Lower lobe of right lung (tissue), 2 donors: Measurements from ENCODE around the gene RTRAF. TPM values are rescaled to one million over a fixed set of nuclear protein-coding genes. Genes with fewer than 3 reads are reported as not detected.

Experiments used
- ATAC-seq, 2 donors: fragments of 200-7000 bp; cut with Tn5 transposase; one replicate each; pipeline ENCODE4 v1.9.1; 2020 to 2022; ENCODE audit warnings: mild to moderate bottlenecking in 2 of 2, moderate library complexity in 2 of 2
- DNase-seq: peaks from one replicate; pipeline ENCODE4 v3.0.0-alpha.2; 2020
- H3K27ac ChIP-seq: fragments of 200-600 bp; one replicate; pipeline ENCODE4 v1.8.0; 2022
- H3K27me3 ChIP-seq: fragments of 200-600 bp; one replicate; pipeline ENCODE4 v1.8.0; 2022; ENCODE audit warnings: low read depth
- H3K36me3 ChIP-seq: fragments of 200-600 bp; one replicate; pipeline ENCODE4 v1.8.0; 2022; ENCODE audit warnings: mild to moderate bottlenecking
- H3K4me1 ChIP-seq: fragments of 200-600 bp; one replicate; pipeline ENCODE4 v1.8.0; 2022
- H3K4me3 ChIP-seq: fragments of 200-600 bp; one replicate; pipeline ENCODE4 v1.8.0; 2022; ENCODE audit warnings: mild to moderate bottlenecking
- H3K9me3 ChIP-seq: fragments of 200-600 bp; one replicate; pipeline ENCODE4 v1.8.0; 2022
- CTCF ChIP-seq: fragments of 200-600 bp; IDR thresholded peaks from one replicate; pipeline ENCODE4 v1.8.0; 2022; ENCODE audit warnings: antibody characterized with exemption, mild to moderate bottlenecking
- intact Hi-C: fragments of 100-400 bp; cut with DNase I; formaldehyde crosslinking; loops from one replicate; pipeline ENCODE4 v1.11.0; 2022
- total RNA-seq: library from RNA; stranded (reverse); fragmentation: NEBNext Ultra II Directional; extraction: Animal tissue kit (Norgen Biotek cat#: 25700); gene quantifications from one replicate; pipeline ENCODE4 v1.2.1, GENCODE V29; 2021
- donor health status: DM: no; HTN: yes; CAD: no; lungs with severe emphysema.

Gene RTRAF
- total RNA-seq, 1 donor from 2014 or later = 124 TPM

DNA sequence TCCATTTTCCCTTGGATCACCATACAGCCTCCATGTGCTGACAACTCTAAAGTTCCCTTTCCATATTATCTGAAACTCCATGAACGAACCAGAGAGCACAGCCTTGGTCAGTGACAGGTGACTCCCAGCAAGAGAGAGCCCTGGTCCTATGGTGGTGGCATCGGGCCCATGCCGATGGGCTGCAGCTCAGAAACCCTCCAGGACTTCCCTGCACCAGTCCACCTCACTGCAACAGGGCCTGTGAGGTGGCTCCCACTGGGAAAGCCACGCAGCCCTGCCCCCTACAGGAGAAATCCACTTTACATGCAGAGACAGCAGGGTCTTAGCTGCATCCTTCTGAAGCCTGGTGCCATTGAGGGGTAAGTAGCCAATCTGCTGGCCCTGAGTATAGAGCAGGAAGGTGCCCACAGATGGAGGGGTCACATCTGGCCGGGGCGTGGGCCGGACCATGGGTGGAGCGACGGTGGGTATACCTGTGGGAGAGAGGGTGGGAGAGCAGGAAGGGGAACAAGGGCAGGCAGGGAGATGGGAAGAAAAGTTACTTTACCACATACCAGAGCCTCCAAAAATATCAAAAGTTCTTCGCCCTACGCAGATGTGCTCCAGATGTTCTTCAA is 24.7 kb downstream of the RTRAF start:
- Histone ChIP-seq H3K36me3 (peaks cover 26% of the 10 kb centered on the region), H3K27ac (no peak overlapping the region), H3K4me1 (peaks cover 31% of the 10 kb centered on the region), H3K9me3 (no peaks in the 10 kb centered on the region), H3K27me3 (no peaks in the 10 kb centered on the region), H3K4me3 (no peak overlapping the region)
- peak in 1 of 2 donors; percentile 9 for ATAC-seq
- no peak for TF ChIP-seq CTCF
- intact Hi-C loops = no loop called here
- DNase-seq = no peak

GRCh38 chr14:52014601-52015267 is 25.4 kb downstream of the RTRAF start:
- no peaks in the 10 kb centered on the region for H3K27me3 ChIP-seq
- H3K36me3 ChIP-seq = peaks cover 24% of the 10 kb centered on the region
- intact Hi-C loops = no loop called here
- H3K27ac ChIP-seq = no peak overlapping the region
- TF ChIP-seq CTCF = no peak
- DNase-seq = no peak
- no peaks in the 10 kb centered on the region for H3K9me3 ChIP-seq
- H3K4me3 ChIP-seq = no peak overlapping the region
- no peak for ATAC-seq
- H3K4me1 ChIP-seq = peaks cover 31% of the 10 kb centered on the region

DNA sequence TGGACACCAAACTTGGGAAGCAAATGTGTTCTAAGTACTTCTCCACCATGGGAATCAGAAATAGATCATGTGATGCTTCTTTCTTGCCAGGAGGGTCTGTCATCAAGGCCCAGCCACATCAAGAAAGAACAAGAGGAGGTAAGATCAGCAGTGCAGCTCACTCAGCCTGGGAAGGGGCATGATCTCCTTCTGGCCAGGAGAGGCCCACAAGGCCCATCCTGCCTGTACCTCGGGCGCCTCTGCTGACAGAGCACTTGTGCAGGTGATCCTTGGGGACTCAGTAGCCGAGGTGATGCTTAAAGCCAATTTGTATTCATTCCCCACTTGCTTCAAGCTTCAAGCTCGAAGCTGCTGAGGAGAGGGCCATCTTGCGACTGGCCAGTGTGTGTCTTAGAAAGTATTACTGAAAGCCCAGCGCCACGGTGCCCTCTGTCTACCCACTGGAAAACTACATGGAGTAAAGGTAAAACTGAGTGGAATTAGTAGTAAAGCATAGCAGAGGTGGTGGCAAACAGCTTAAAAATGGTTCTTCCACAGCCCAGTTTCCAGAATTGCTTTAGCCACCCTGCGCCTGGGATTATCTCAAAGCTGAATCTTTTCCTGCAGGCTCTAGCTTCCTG is 26.2 kb downstream of the RTRAF start:
- no peak overlapping the region for H3K27ac ChIP-seq
- H3K9me3 ChIP-seq = no peaks in the 10 kb centered on the region
- DNase-seq (no peak), ATAC-seq (peak in 1 of 2 donors; percentile 11)
- no peak overlapping the region for H3K4me3 ChIP-seq
- H3K36me3 ChIP-seq = peaks cover 17% of the 10 kb centered on the region
- TF ChIP-seq CTCF = peak; percentile 30
- peaks cover 31% of the 10 kb centered on the region for H3K4me1 ChIP-seq
- intact Hi-C loops = no loop called here
- H3K27me3 ChIP-seq = no peaks in the 10 kb centered on the region

GRCh38 chr14:52018252-52018651 is 28.9 kb downstream of the RTRAF start:
- intact Hi-C loops = no loop called here
- ATAC-seq = peak in 1 of 2 donors; percentile 34
- H3K4me1 ChIP-seq = peaks cover 36% of the 10 kb centered on the region
- no peak overlapping the region for H3K27ac ChIP-seq
- no peak for DNase-seq
- peaks cover 5% of the 10 kb centered on the region for H3K36me3 ChIP-seq
- H3K9me3 ChIP-seq = no peaks in the 10 kb centered on the region
- H3K4me3 ChIP-seq = no peak overlapping the region
- H3K27me3 ChIP-seq = no peaks in the 10 kb centered on the region
- no peak for TF ChIP-seq CTCF

DNA sequence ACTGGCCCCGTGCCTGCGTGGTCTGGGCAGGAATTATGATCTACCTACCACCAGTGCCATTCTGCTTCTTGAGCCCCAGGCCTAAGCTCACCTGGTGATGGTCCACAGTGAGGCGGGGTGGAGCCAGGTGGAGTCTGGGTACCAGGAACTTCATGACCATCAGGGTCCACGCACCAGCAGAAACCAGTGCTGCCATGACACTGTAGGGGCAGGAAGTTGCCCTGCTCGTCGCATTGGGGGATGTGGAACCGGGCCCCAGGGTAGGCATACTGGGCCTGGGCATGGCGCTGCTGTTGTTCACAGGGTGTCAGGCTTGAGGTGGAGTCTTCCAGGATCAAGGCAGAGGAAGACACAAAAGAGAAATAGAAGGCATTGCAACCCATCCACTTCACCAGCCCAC is 29.6 kb downstream of the RTRAF start:
- Histone ChIP-seq H3K27me3 (no peaks in the 10 kb centered on the region), H3K36me3 (peaks cover 5% of the 10 kb centered on the region), H3K4me3 (no peak overlapping the region), H3K27ac (no peak overlapping the region), H3K4me1 (peaks cover 37% of the 10 kb centered on the region), H3K9me3 (no peaks in the 10 kb centered on the region)
- ATAC-seq = no peak
- TF ChIP-seq CTCF = no peak
- intact Hi-C loops = no loop called here
- no peak for DNase-seq
